Left forelimb (tissue), 1 donor: ENCODE measurements around the gene DAP3.
A peak's percentile ranks its signal among the peaks of the same experiment; 100 is the strongest.
"Not testable (repeated sequence)": the region's sequence is repeated elsewhere in the genome, so short reads cannot be mapped to it uniquely, and the experiment has no call there.

Experiments
- DNase-seq: peaks from one replicate; pipeline ENCODE4 v3.0.0-alpha.2; 2018; ENCODE audit warnings: low spot score

The DAP3 gene

DNA sequence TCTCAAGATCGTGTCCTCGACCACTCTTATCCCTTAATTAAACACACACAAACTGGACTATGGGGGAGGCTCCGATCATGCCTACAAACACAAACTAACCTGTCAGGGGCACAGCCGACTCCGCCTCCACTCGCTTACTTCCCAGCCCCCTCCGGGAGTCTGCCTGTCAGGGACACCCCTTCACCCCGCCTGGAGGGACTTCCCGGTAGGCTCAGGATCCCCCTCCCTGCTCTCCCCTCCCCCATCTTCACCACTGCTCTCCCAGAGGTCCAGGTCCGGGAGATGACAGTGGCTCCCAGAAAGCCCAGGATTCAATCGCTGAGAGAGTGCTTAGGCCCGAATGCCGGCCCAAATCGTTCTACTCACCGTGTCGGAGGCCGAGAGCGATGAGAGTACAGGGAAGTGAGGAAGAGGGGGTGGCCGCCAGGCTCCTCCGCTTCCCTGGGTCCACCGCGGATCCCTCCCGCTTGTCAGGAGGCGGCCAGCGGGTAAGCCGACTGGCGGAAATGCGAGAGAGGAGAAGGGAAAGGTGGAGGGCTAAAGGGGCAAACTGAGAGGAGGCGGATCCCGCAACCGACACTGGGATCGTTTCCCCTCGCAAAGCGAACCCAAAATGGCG is 1.1 kb upstream of the DAP3 start:
- DNase-seq, result not testable (repeated sequence)

DNA sequence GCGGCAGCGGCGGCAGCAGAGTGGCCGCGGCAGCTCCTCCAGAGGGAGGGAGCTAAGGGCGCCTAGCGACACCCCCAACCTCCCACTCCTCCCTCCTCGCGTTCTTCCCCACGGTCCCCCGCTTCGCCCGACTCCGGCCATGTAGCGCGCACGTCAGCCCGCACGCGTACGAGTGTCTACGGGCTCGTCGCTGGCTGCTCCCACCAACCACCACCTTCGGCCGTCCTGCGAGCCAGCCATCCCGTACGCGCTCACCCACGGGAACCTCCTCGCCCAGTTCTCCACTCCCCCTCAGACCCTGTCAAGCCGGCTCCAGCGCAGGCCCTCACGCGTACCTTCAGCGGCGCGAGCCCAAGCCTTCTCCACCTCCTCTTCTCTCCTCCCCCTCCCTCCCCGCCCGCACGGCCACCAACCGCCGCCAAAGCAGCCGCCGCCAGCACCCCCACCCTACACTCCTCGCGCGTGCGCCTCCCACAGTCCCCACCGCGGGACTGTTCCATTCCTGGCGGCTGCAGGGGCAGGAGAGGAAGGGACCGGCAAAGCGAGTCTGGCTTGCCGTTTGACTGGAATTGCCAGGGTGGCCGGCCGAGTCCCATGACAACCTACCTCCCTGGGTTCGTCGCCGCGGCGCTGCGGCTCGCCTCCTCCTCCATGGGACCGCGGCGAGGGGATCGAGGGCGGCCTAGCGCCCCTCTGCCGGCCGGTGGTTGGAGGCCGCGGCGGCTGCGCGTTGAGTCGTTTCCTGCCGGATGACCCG is 389 bp upstream of the DAP3 start, which contains the start of gene YY1AP1:
Gene YY1AP1, minus strand, starts transcription at position 451 of the 757 bp plus-strand sequence. CDS start 8,338 bp downstream, outside the sequence.
- DNase-seq, result peak; percentile 96

DNA sequence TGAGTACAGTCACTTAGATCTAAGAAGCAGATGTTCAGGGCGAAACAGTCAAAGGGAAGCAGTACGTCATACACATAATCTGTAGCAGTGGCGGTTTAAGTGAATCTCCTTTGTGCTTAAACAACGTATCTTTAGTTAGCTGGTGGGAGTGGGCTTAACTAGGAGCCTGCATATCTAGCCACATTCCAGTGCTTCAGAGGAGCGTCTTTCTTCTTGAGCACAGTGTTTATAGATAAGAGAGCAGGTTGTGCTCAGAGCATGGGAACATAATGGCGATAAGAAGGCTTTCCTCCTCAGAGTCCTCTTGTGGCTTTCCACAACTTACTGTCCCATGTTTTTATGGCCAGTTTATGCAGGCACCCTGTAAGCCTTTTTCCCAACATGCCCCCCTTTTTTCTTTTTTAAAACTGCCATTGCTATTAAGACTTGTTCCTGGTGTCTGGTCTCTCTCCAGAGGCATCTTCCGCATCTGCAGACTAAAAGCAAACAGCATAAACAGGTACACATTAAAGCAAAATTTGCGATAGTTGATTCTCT is 3.2 kb downstream of the DAP3 start:
- no peak for DNase-seq

DNA sequence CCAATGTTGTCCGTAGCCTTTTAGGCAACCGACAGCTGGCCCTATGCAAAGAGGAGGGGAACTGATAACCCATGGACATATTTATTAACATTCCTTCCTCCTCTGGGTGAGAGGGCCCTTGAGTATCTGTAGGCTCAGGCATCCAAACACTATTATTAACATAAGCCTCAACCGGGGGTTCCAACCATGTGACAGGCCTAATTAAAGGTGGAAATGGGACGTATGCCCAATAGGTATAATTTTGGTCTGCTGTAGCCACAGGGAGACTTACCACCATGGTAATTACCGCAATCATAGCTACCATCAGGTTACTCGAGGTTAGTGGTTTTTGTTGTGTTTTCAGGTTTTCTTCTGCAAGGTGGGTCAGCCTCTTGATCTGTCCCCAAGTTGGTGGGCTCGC is 5.3 kb downstream of the DAP3 start:
- DNase-seq, result no peak

DNA sequence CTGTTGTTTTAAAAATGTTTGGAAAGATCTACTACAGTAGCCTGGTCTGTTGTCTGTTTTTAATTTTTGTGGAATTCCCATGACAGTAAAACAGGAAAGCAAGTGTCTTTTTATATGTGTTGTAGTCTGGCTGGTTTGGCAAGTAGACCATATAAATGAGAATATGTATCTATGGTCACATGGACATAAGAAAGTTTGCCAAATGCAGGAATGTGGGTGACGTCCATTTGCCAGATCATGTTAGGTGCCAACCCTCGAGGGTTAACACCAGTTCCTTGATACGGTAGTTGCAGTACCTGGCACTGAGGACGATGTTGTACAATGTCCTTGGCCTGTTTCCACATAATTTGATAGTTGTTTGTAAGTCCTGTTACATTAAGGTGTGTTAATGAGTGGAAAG is 6.2 kb downstream of the DAP3 start:
- no peak for DNase-seq

DNA sequence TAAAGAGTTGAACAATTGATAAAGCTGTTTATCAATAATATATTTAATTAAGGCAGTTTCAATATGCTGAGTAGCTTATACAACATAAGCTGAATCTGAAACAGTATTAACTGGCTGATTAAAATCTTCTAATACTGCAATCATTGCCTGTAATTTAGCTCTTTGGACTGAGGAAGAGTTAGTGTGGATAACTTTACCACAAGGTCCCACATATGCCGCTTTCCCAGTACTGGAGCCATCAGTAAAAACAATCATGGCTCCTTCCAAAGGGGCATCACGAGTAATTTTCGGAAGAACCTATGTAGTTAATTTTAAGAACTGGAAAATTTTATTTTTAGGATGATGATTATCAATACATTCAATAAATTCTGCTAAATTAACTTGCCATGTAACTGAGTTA is 6.7 kb downstream of the DAP3 start:
- DNase-seq, result no peak

DNA sequence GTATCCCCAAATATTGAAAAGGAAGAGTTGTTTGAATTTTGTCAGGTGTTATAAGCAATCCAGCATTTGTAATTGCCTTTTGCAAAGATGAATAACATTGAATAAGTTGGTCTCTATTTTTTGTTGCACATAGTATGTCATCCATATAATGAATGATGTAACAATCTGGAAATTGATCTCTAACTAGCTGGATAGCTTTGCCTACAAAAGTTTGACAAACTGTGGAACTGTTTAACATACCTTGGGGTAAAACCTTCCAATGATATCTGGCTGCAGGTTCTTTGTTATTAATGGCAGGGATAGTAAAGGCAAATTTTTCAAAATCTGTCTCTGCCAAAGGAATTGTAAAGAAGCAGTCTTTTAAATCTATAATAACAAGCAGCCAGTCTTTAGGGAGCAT is 7.6 kb downstream of the DAP3 start:
- no peak for DNase-seq

DNA sequence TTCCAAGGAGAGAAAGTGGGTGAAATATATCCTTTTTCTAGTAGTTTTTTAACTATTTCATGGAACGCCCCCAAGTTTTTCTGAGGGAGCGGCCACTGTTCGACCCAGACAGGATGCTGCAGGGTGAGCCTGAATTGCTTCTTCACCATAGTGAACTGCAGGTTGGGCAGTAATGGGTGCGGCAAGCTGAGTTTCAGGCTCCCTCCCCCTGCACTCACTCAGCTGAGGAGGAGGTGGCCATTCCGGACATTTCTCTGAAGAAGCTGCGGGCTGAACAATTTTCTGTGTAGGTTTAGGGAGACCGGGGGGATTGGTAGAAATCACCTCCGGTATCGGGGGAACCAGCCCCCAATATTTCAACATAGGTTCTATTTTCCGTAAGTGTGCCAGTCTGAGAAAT is 8.2 kb downstream of the DAP3 start:
- DNase-seq, result no peak

DNA sequence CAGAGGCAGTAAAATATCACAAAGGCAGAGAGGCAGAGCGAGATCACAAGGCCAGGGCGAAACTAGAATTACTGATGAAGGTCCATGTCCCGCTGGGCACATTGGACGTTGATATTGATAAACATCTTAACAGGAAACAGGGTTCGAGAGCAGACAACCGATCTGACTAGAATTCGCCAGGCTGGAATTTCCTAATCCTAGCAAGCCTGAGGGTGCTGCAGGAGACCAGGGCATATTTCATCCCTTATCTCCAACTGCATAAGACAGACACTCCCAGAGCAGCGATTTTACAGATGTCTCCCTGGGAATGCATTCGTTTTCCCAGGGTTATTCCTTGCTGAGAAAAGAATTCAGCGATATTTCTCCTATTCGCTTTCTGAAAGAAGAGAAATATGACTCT is 8.7 kb downstream of the DAP3 start:
- not testable (repeated sequence) for DNase-seq

DNA sequence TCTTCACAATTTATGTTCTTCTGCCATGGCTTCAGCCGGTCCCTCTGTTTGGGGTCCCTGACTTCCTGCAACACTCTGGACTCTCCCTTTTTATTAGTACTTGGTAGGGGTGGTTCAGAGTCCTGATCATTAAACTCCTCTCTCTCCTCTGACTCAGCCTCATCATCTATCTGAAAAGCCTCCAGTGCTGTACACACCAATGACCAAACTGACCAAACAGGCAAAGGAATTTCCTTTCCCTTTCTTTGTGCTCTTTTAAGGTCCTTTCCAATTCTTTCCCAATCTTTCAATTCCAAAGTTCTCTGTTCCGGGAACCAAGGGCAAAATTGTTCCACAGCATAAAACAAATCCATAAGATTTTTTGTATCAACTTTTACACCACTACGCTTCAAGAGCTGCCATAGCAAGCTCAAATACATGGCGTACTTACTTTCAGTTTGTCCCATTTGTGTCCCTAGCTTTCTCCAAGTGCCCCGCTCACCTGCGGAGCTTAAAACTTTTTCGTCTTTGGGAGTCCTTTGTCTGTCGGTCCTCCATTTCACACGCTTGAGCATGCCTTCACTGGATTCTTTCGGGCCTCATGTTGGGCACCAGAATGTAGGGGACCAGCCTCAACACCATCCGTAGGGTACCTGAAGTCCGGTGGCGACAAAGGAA is 9.6 kb downstream of the DAP3 start:
- no peak for DNase-seq

DNA sequence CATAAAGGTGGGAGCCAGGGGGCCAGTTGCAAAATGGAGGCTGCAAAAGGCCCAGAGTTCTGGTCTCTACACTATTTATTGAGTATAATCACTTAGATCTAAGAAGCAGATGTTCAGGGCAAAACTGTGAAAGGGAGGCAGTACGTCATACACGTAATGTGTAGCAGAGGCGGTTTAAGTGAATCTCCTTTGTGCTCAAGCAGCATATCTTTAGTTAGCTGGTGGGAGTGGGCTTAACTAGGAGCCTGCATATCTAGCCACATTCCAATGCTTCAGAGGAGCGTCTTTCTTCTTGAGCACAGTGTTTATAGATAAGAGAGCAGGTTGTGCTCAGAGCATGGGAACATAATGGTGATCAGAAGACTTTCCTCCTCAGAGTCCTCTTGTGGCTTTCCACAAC is 10.2 kb downstream of the DAP3 start:
- not testable (repeated sequence) for DNase-seq

DNA sequence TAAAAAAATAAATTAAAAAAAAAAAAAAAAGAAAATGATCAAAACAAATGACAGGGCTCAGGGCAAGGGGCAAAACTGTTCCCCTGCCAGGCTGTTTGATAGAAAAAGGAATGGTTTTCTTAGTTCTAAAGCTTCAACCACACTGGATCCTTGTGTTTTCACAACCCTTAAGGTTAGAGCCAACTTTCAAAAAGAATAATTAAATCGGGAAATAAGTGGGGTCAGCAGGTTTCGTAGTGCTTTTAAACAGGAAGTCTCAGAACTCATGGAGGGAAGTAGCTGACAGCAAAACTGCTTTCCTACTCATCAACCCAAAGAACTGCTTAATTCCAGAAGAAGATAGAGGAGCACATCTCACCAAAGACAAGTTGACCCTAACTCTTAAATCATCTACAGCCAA is 12.8 kb downstream of the DAP3 start:
- not testable (repeated sequence) for DNase-seq

DNA sequence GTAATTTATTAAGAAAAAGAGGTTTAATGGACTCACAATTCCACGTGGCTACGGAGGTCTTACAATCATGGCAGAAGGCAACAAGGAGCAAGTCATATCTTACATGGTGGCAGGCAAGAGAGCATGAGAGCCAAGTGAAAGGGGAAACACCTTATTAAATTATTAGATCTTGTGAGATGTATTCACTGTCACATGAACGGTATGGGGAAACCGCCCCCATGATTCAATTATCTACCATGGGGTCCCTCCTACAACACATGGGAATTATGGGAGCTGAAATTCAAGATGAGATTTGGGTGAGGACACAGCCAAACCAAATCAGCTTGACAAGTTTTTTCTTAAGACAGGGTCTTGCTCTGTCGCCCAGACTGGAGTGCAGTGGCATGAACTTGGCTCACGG is 14.3 kb downstream of the DAP3 start:
- DNase-seq, result no peak

DNA sequence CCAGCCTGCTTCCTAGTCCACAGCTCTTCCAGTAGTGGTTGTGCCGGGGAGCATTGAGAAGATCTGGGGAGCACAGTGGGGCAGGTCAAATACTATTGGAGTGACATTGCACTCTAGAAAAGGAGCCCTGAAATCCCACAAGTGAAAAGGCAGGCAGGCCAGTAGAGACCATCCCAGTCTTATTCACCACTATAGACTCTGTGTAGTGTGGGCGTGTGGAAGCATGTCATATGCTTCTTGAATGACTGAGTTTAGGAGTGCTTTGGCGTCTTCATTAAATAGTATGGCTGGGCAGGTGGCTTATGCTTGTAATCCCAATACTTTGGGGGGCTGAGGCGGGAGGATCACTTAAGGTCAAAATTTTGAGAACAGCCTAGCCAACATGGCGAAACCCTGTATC is 15.5 kb downstream of the DAP3 start:
- not testable (repeated sequence) for DNase-seq

DNA sequence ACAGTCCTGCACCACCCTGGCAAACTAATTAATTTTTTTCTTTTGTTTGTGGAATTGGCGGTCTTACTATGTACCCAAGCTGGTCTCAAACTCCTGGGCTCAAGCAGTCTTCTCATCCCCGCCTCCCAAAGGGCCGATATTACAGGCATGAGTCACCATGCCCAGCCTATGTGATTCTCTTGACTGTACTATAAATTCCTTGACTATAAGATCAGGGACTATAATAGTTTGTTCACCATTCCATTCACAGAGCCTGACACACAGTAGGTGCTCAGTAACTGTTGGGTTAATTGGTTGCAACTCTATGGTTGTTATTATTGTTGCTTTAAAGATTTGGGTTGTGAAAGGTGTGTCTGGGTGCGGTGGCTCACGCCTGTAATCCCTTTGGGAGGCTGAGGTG is 17.2 kb downstream of the DAP3 start:
- no peak for DNase-seq

DNA sequence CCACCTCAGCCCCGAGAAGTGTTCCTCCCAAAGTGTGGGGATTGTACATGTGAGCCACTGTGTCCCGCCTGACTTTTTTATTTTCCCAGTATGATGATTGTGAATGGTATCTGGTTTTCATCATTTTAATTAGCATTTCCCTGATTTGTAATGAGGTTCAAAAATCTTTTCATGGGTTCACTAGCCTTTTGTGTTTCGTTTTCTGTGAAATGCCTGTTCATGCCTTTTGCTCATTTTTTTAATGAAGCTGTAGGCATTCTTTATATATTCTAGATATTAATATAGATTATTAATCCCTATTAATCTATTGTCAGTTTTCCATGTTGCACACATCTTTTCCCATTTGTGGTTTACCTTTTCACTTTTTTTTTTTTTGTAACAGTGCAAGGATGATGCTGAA is 20.5 kb downstream of the DAP3 start:
- no peak for DNase-seq

DNA sequence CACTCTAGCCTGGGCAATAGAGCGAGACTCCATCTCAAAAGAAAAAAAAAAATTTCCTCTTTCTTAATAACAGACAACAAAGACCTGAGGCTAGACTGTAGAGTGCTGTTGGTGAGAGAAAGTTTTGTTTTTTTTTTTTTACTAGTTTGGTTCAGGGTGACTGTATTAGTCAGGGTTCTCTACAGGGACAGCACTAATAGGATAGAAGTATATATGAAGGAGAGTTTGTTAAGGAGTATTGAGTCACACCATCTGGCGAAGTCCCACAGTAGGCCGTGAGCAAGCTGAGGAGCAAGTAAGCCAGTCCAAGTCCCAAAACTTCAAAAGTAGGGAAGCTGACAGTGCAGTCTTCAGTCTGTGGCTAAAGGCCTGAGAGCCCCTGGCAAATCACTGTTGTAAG is 22.6 kb downstream of the DAP3 start:
- DNase-seq, result not testable (repeated sequence)

DNA sequence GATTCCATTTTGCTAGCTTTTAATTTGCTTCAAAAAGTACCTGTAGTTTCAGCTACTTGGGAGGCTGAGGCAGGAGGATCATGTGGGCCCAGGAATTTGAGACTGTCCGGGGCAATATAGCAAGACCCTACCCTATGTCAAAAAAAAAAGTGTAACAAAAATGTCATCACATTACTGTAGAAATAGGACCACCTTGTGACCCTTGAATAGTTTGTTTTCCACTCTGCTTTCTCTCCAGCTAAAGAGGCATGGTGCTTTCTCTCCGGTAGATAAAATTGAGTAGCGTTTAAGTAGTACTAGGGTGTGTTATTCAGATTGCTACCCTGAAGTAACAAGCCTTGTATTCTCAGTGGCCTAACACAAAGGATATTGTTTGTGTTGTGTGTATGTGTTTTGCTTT is 23.7 kb downstream of the DAP3 start:
- DNase-seq, result not testable (repeated sequence)

DNA sequence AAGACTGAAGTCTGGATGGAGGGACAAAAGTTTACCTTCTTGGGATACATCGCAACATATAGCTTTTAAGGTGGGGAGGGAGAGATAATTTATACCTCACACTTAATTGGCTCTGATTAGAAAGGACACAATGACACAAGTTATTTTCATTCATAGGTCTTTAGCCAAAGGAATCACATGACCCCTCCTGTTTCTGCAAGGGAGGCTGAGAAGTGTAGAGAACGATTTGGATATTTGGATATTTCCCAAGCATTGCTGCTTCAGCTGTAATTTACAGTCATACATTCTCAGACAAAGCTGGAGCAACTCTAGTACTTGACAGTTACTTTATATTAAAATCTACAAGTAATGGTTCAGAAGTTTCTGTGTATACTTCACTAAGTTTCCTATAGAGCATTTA is 24.2 kb downstream of the DAP3 start:
- DNase-seq, result no peak

DNA sequence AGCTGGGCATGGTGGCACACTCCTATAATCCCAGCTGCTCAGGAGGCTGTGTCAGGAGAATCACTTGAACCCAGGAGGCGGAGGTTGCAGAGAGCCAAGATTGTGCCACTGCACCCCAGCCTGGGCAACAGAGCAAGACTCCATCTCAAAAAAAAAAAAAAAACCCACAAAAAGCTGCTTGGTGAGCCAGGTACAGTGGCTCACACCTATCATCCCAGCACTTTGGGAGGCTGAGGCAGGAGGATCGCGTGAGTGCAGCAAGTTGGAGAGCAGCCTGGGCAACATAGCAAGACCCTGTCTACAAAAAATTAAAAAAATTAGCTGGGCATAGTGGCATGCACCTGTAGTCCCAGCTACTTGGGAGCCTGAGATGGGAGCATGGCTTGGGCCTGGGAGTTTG is 26.2 kb downstream of the DAP3 start:
- DNase-seq, result not testable (repeated sequence)

DNA sequence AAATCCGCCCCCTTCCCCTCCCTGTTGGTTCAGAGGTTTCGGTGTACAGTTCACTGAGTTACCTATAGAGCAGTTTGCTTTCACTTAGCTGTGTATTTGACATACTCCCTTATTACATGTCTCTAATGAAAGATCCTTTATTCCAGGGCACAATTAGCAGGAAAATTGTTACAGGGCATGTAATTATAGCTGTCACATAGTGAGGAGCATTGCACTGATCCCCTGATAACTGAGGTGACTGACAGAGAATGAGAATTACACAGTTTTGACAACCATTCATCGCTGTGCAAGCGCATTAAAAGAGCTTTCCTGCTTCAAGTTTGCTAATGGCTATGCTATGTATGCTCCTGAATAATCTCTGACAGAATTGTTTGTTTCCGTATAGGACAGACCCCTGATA is 26.9 kb downstream of the DAP3 start:
- DNase-seq, result no peak

DNA sequence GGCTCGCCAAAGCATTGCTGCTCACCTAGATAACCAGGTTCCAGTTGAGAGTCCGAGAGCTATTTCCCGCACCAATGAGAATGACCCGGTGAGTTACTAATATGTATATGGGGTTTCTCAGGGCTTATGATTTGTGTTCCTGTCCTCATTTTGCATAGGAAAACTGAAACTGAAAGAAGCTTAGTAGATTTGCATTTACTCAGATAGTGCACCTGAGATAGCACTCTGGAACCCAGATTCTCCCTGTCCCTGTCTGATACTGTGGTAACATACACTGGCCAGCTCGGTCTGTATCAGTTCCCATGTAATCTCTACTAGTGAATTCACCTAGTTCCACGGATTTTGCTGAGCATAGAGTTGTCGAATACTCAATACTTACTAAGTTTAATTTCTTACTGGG is 28.1 kb downstream of the DAP3 start:
- DNase-seq, result no peak

DNA sequence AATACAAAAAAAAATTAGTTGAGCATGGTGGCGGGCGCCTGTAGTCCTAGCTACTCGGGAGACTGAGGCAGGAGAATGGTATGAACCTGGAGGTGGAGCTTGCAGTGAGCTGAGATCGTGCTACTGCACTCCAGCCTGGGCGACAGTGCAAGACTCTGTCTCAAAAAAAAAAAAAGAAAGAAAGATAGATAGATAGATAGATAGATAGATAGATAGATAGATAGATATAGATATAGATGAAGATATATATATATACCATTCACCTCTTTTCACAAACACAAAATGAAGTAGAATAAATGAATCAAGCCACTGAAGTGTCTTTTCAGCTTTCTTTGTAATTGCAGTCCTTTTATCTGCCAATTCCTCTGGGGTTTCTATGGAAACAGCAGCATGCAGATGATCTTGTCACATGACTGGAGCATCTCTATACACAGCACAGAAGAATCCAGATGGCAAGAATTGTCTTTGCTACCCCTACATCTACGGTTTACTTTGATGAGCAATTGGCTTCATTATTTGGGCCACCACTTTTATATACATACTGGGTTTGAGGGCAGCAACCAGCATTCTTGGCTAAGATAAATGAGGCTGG is 29.7 kb downstream of the DAP3 start:
- DNase-seq, result not testable (repeated sequence)
